GM12878 (cell line): ENCODE results near the gene GPR153. TPM values are rescaled to one million over a fixed set of nuclear protein-coding genes. Genes with fewer than 3 reads are reported as not detected.

Source experiments
- ATAC-seq: fragments of 200-7000 bp; cut with Tn5 transposase; 3 replicates; pipeline ENCODE4 v1.9.1; 2020; ENCODE audit warnings: mild to moderate bottlenecking, moderate library complexity
- BruUV-seq: library from RNA; stranded (reverse); fragments of 400-500 nt; replicated peaks from 2 replicates; lab custom pipeline; 2021; lab: Mats Ljungman, UMichigan
- CTCF ChIA-PET: fragments of 300-600 bp; sonication (Branson Sonifier 250); formaldehyde crosslinking; extraction: SDS; loops from one replicate; lab custom pipeline; 2021; ENCODE audit warnings: inconsistent platforms; lab: Yijun Ruan, JAX
- POLR2A ChIA-PET: fragments of 350-600 bp; formaldehyde crosslinking; extraction: SDS; loops from one replicate; lab custom pipeline; 2021; ENCODE audit warnings: inconsistent platforms; lab: Charles Lee
- RAD21 ChIA-PET: fragments of 300-600 bp; sonication (Branson Sonifier 250); formaldehyde crosslinking; loops from one replicate; lab custom pipeline; 2023; ENCODE audit warnings: antibody characterized with exemption; ENCODE audit not compliant: unreplicated experiment; lab: Charles Lee
- SMC1A ChIA-PET: fragments of 300-600 bp; sonication (Branson Sonifier 250); formaldehyde crosslinking; loops from one replicate; lab custom pipeline; 2023; ENCODE audit not compliant: unreplicated experiment, uncharacterized antibody; lab: Charles Lee
- DNase-seq: peaks from one replicate; pipeline ENCODE4 v3.0.0-alpha.2; 2011; ENCODE audit warnings: low read depth, low spot score
- FAIRE-seq: peaks from 3 replicates; lab custom pipeline; 2011; peaks lifted over from hg19 to GRCh38; lab: Jason Lieb, UNC
- H2AFZ ChIP-seq: 2 replicates; pipeline ENCODE4 v1.6.0; 2011; ENCODE audit warnings: low read depth, low read length, control low read depth; ENCODE audit not compliant: control insufficient read depth
- H3K27ac ChIP-seq: 2 replicates; pipeline ENCODE4 v1.5.1; 2011; ENCODE audit warnings: control low read depth; ENCODE audit not compliant: control insufficient read depth, insufficient read depth
- H3K27me3 ChIP-seq, 2 experiments: replicated peaks in 1 of 2; 2 replicates each; pipeline versions ENCODE4 v1.6.0 to v1.6.1; 2011; ENCODE audit warnings: low read length in 1 of 2; ENCODE audit not compliant: control insufficient read depth in 2 of 2, insufficient read depth in 2 of 2
- H3K36me3 ChIP-seq, 2 experiments: 2 replicates each; pipeline ENCODE4 v1.5.1; 2011; ENCODE audit warnings: low read length in 1 of 2; ENCODE audit not compliant: control insufficient read depth in 2 of 2, insufficient read depth in 2 of 2
- H3K4me1 ChIP-seq: 2 replicates; pipeline ENCODE4 v1.6.1; 2011; ENCODE audit warnings: mild to moderate bottlenecking, low read length, moderate library complexity, mixed read lengths; ENCODE audit not compliant: control insufficient read depth, insufficient read depth
- H3K4me2 ChIP-seq: 2 replicates; pipeline ENCODE4 v1.6.0; 2011; ENCODE audit warnings: control low read depth; ENCODE audit not compliant: control insufficient read depth, insufficient read depth
- H3K4me3 ChIP-seq: fragments of 200-600 bp; sonication (generic); 2 replicates; pipeline ENCODE4 v1.5.1; 2016
- H3K79me2 ChIP-seq: 2 replicates; pipeline ENCODE4 v1.6.0; 2011; ENCODE audit warnings: low read length; ENCODE audit not compliant: control insufficient read depth, insufficient read depth
- H3K9ac ChIP-seq: 2 replicates; pipeline ENCODE4 v1.8.0; 2011; ENCODE audit warnings: low read length, control low read depth, mixed read lengths; ENCODE audit not compliant: control insufficient read depth, insufficient read depth
- H3K9me3 ChIP-seq: replicated peaks from 3 replicates; pipeline ENCODE4 v1.5.1; 2011; ENCODE audit warnings: mild to moderate bottlenecking, low read length; ENCODE audit not compliant: control insufficient read depth, insufficient read depth
- H4K20me1 ChIP-seq: 2 replicates; pipeline ENCODE4 v1.6.0; 2011; ENCODE audit not compliant: control insufficient read depth, insufficient read depth
- CHD2 ChIP-seq: IDR thresholded peaks from 2 replicates; pipeline ENCODE4 v1.6.1; 2011; ENCODE audit warnings: low read depth, low read length, improper control_type of control experiment, borderline replicate concordance
- FOXM1 ChIP-seq: IDR thresholded peaks from 2 replicates; pipeline ENCODE4 v1.6.1; 2012; ENCODE audit warnings: low read depth, mild to moderate bottlenecking, inconsistent platforms, low read length, moderate library complexity
- HDAC6 ChIP-seq: fragments of 200-600 bp; sonication (generic); IDR thresholded peaks from one replicate; pipeline ENCODE4 v1.8.0; 2017; ENCODE audit warnings: antibody characterized with exemption; ENCODE audit not compliant: unreplicated experiment
- PAX5 ChIP-seq: IDR thresholded peaks from 2 replicates; pipeline ENCODE4 v1.6.1; 2011; ENCODE audit warnings: low read depth, low read length, borderline replicate concordance
- POLR2A ChIP-seq: IDR thresholded peaks from 2 replicates; pipeline ENCODE4 v1.6.1; 2011; ENCODE audit warnings: low read depth, mild to moderate bottlenecking, low read length
- RFX5 ChIP-seq: IDR thresholded peaks from 2 replicates; pipeline ENCODE4 v1.6.1; 2011; ENCODE audit warnings: low read depth, low read length, improper control_type of control experiment
- SMC3 ChIP-seq: IDR thresholded peaks from 2 replicates; pipeline ENCODE4 v1.6.1; 2011; ENCODE audit warnings: low read length, improper control_type of control experiment, borderline replicate concordance
- YY1 ChIP-seq: IDR thresholded peaks from 2 replicates; pipeline ENCODE4 v1.6.1; 2011; ENCODE audit warnings: low read depth, mild to moderate bottlenecking, low read length
- WGBS: methylation state at CpG from one replicate; pipeline ENCODE4 v1.1.6; 2016; ENCODE audit warnings: low lambda C conversion rate; ENCODE audit not compliant: insufficient replicate concordance, insufficient coverage; ENCODE audit errors: missing lambda C conversion rate; 5-methylcytosine and 5-hydroxymethylcytosine counted together
- in situ Hi-C: fragments of 300-500 bp; cut with MboI; formaldehyde crosslinking; loops from 9 replicates; pipeline ENCODE4 v1.14.3; 2018; ENCODE audit warnings: mixed read lengths
- intact Hi-C: fragments of 100-400 bp; cut with micrococcal nuclease; formaldehyde crosslinking; loops from one replicate; pipeline ENCODE4 v1.14.2; 2022; ENCODE audit not compliant: unreplicated experiment
- polyA plus RNA-seq, 11 experiments: library from polyadenylated mRNA; depleted of rRNA in 4 of 11; unstranded in 6 of 11; stranded (reverse) in 5 of 11; fragments of >200 nt; fragmentation: Nextera tagmentation in 4 of 11; fragmentation: Illumina TruSeq in 1 of 11; extraction: Ambion mirVana in 4 of 11; extraction: Trizol in 1 of 11; gene quantifications; 1 replicate in 1 of 11; 2 replicates in 10 of 11; pipeline versions ENCODE4 v1.2.1 to v1.2.3, GENCODE V29; 2011 to 2016; ENCODE audit warnings: inconsistent platforms in 2 of 11, missing spikeins in 2 of 11, low read depth in 1 of 11
- total RNA-seq, 4 experiments: library from RNA; depleted of rRNA in 3 of 4; stranded (reverse); fragments of >200 nt in 3 of 4; fragmentation: Illumina TruSeq in 1 of 4; extraction: Trizol in 1 of 4; gene quantifications; 2 replicates each; pipeline versions ENCODE4 v1.2.1 to v1.2.3, GENCODE V29; 2013 to 2021
- TF ChIP-seq, protein P1 (sequence below): fragments of 450-650 bp; IDR thresholded peaks from 2 replicates; pipeline ENCODE4 v1.6.1; 2017; ENCODE audit warnings: low read depth, mild to moderate bottlenecking, moderate library complexity
- TF ChIP-seq, protein P2 (sequence below): fragments of 450-650 bp; IDR thresholded peaks from 2 replicates; pipeline ENCODE4 v1.6.1; 2017; ENCODE audit warnings: mild to moderate bottlenecking, moderate library complexity

Gene GPR153
- total and polyA plus RNA-seq, 10 of the 15 experiments (the other 5 are each of a cell fraction or from before 2014, with no cell fraction given), result 0.04 to 2.2 (median 0.54) TPM

DNA sequence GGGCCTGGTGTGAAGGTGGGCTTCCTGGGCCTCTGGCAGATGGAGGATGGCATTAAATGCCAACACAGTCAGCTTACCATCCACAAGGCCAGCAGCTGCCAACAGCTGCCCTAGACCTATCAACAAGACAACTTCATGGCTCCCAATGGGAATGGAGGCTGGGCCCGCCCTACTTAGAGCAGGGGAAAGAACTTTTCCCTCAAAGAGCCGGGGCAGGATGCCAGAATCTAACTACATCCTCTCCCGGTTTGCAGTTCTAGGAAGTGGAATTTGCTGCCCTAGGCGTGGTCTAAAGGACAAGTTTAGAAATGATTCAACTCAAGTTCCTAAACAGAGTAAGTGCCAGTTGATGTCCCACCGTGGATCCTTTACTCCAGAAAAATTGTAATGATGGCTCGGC is 38.3 kb downstream of the GPR153 start (continued):
- no peak for TF ChIP-seq HDAC6
- TF ChIP-seq, all 136 proteins: peak for 0

DNA sequence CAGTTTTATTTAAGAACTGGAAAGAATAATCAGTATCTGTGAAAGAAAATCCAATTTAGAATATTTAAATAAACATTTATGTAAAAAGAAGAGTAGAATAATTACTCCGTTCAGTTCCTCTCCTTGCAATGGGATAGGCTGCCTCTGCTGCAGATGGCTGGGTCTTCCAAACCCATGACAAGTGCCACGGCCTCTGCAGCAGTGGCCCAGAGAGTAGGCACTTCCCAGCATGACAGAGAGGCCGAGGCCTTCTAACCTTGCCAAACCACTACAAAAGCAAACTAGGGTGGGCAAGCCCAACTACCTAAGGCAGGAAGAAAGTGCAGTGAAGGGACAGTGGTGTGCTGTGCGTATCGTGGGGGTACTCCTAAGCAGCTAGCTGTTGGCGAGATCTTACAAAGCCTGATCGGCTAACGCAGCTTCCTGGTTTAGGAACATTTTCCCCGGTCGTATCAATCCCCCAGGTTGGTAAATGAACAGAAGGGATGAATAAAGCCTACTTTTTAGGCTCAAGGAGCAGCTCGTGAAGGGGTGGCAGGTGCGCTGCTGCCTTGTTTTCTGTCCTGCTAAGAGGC is 39.6 kb downstream of the GPR153 start:
- Histone ChIP-seq H3K79me2 (no peaks in the 10 kb centered on the region), H3K27me3 (no peaks in the 10 kb centered on the region), H3K36me3 (peaks cover 22 to 23% of the 10 kb centered on the region in 2 experiments), H3K4me1 (no peaks in the 10 kb centered on the region), H2AFZ (no peak overlapping the region), H3K4me3 (no peak overlapping the region), H4K20me1 (no peaks in the 10 kb centered on the region), H3K27ac (no peak overlapping the region), H3K4me2 (no peak overlapping the region), H3K9me3 (no peaks in the 10 kb centered on the region), H3K9ac (no peak overlapping the region)
- FAIRE-seq (no peak), ATAC-seq (no peak), DNase-seq (no peak)
- in situ Hi-C loops, result no loop called here
- CTCF ChIA-PET, result interaction anchor here (0.7 to 1.2 kb wide), 2 partner anchors 13 to 21 kb away, joined by 3 read pairs; no protein-coding TSS in a partner anchor
- POLR2A ChIA-PET, result no interaction called here
- TF ChIP-seq RFX5 (no peak), POLR2A (peak; percentile 39; the same call in 1 of the 2 replicates)
- SMC1A ChIA-PET, result no interaction called here
- 98% methylated on average over 12 of the region's 12 CpGs for WGBS
- RAD21 ChIA-PET, result no interaction called here
- no TSS peak for BruUV-seq
- intact Hi-C loops, result no loop called here

DNA sequence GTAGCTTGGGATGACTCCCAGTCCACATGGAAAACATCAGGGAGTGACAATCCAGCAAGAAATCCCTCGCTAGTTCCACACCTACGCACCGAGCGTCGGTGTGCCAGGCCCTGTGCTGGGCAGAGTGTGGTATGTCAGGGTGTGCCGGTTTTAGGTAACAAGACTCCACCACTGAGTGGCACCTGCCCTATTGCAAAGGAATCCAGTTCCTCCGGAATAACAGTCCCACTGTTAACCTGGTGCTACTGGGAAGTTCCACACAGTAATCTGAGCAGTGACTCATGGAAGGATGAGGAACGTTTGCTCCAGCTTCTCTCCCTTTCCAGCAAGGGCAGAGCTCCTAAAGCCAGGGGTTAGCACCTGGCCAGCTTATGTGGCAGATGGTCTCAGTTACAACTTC is 40.7 kb downstream of the GPR153 start:
- no peaks in the 10 kb centered on the region for H3K4me1 ChIP-seq
- FAIRE-seq, result no peak
- ChIA-PET SMC1A (interaction anchor here (0.6 kb wide), 1 partner anchor 10 kb away, joined by 3 read pairs; no protein-coding TSS in a partner anchor), CTCF (interaction anchor here (0.6 to 1.2 kb wide), 3 partner anchors 11 to 20 kb away, joined by 3 to 4 read pairs (median 3); no protein-coding TSS in a partner anchor), RAD21 (no interaction called here), POLR2A (no interaction called here)
- WGBS, result 84% methylated on average over 8 of the region's 8 CpGs
- no peak overlapping the region for H3K9ac ChIP-seq
- H2AFZ ChIP-seq, result no peak overlapping the region
- in situ Hi-C loops (no loop called here), intact Hi-C loops (no loop called here)
- BruUV-seq, result no TSS peak
- H4K20me1 ChIP-seq, result no peaks in the 10 kb centered on the region
- no peak for DNase-seq
- peaks cover 18 to 21% of the 10 kb centered on the region in 2 experiments for H3K36me3 ChIP-seq
- no peaks in the 10 kb centered on the region for H3K79me2 ChIP-seq
- H3K4me3 ChIP-seq, result no peak overlapping the region
- H3K27ac ChIP-seq, result no peak overlapping the region
- no peak for ATAC-seq
- H3K27me3 ChIP-seq, result no peaks in the 10 kb centered on the region
- no peaks in the 10 kb centered on the region for H3K9me3 ChIP-seq
- no peak overlapping the region for H3K4me2 ChIP-seq
- TF ChIP-seq, protein P1, sequence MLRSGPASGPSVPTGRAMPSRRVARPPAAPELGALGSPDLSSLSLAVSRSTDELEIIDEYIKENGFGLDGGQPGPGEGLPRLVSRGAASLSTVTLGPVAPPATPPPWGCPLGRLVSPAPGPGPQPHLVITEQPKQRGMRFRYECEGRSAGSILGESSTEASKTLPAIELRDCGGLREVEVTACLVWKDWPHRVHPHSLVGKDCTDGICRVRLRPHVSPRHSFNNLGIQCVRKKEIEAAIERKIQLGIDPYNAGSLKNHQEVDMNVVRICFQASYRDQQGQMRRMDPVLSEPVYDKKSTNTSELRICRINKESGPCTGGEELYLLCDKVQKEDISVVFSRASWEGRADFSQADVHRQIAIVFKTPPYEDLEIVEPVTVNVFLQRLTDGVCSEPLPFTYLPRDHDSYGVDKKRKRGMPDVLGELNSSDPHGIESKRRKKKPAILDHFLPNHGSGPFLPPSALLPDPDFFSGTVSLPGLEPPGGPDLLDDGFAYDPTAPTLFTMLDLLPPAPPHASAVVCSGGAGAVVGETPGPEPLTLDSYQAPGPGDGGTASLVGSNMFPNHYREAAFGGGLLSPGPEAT, result no peak
- TF ChIP-seq, protein P2, sequence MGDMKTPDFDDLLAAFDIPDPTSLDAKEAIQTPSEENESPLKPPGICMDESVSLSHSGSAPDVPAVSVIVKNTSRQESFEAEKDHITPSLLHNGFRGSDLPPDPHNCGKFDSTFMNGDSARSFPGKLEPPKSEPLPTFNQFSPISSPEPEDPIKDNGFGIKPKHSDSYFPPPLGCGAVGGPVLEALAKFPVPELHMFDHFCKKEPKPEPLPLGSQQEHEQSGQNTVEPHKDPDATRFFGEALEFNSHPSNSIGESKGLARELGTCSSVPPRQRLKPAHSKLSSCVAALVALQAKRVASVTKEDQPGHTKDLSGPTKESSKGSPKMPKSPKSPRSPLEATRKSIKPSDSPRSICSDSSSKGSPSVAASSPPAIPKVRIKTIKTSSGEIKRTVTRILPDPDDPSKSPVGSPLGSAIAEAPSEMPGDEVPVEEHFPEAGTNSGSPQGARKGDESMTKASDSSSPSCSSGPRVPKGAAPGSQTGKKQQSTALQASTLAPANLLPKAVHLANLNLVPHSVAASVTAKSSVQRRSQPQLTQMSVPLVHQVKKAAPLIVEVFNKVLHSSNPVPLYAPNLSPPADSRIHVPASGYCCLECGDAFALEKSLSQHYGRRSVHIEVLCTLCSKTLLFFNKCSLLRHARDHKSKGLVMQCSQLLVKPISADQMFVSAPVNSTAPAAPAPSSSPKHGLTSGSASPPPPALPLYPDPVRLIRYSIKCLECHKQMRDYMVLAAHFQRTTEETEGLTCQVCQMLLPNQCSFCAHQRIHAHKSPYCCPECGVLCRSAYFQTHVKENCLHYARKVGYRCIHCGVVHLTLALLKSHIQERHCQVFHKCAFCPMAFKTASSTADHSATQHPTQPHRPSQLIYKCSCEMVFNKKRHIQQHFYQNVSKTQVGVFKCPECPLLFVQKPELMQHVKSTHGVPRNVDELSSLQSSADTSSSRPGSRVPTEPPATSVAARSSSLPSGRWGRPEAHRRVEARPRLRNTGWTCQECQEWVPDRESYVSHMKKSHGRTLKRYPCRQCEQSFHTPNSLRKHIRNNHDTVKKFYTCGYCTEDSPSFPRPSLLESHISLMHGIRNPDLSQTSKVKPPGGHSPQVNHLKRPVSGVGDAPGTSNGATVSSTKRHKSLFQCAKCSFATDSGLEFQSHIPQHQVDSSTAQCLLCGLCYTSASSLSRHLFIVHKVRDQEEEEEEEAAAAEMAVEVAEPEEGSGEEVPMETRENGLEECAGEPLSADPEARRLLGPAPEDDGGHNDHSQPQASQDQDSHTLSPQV, result no peak
- TF ChIP-seq CHD2, result no peak
- no peak for TF ChIP-seq PAX5
- TF ChIP-seq FOXM1, result no peak
- TF ChIP-seq SMC3, result no peak
- no peak for TF ChIP-seq YY1
